Nephron (organoid): ENCODE data around the gene EGFR.

ENCODE experiments used
- H3K27ac Mint-ChIP-seq, 3 experiments: 2 replicates each; pipeline ENCODE4 v1.8.0; 2020; ENCODE audit warnings: mixed read lengths in 3 of 3, mild to moderate bottlenecking in 2 of 3, moderate library complexity in 1 of 3
- H3K27me3 Mint-ChIP-seq: 2 replicates; pipeline ENCODE4 v1.8.0; 2021; ENCODE audit warnings: low read depth, mild to moderate bottlenecking, moderate library complexity, mixed read lengths
- H3K36me3 Mint-ChIP-seq: 2 replicates; pipeline ENCODE4 v1.8.0; 2020; ENCODE audit warnings: low read depth, mixed read lengths
- H3K4me1 Mint-ChIP-seq: 2 replicates; pipeline ENCODE4 v1.8.0; 2020; ENCODE audit warnings: mixed read lengths
- H3K4me3 Mint-ChIP-seq, 3 experiments: 2 replicates each; pipeline ENCODE4 v1.8.0; 2020; ENCODE audit warnings: mild to moderate bottlenecking in 3 of 3, mixed read lengths in 3 of 3, moderate library complexity in 2 of 3
- H3K9me3 Mint-ChIP-seq: 2 replicates; pipeline ENCODE4 v1.8.0; 2020; ENCODE audit warnings: mixed read lengths
- TF ChIP-seq, protein P1 (sequence below), 3 experiments: fragments of 200-600 bp; sonication (generic); IDR thresholded peaks; one replicate each; pipeline ENCODE4 v1.5.0; 2021; ENCODE audit warnings: antibody characterized with exemption in 3 of 3; ENCODE audit not compliant: unreplicated experiment in 3 of 3

Gene EGFR

DNA sequence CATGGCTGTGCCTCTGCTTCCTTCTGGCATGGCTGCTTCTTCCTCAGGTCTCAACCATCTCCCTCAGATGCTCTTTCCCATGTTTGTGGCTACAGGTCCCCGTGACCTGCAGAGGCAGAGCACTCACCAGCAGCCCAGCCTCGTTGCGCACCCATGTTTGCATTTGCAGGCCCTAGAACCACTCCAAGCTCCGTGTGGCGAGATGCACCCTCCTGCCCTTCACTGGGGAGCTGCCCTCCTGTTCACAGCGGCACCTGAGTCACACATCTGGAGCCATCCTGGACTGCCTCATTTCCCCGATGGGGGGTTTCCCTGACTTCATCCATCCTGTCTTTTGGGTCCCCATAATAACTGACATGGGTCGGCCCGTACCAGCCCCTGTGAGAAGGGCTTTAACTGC lies 35.9 kb downstream of the EGFR start:
- TF ChIP-seq, protein P1, sequence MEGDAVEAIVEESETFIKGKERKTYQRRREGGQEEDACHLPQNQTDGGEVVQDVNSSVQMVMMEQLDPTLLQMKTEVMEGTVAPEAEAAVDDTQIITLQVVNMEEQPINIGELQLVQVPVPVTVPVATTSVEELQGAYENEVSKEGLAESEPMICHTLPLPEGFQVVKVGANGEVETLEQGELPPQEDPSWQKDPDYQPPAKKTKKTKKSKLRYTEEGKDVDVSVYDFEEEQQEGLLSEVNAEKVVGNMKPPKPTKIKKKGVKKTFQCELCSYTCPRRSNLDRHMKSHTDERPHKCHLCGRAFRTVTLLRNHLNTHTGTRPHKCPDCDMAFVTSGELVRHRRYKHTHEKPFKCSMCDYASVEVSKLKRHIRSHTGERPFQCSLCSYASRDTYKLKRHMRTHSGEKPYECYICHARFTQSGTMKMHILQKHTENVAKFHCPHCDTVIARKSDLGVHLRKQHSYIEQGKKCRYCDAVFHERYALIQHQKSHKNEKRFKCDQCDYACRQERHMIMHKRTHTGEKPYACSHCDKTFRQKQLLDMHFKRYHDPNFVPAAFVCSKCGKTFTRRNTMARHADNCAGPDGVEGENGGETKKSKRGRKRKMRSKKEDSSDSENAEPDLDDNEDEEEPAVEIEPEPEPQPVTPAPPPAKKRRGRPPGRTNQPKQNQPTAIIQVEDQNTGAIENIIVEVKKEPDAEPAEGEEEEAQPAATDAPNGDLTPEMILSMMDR (IDR thresholded peaks at IDR 0.05; ENCODE audit: unreplicated experiment in 3 of 3): no peak
- Mint-ChIP-seq H3K27ac (peak overlapping the region in 1 of 3 experiments; percentile 9), H3K27me3 (peaks cover 18% of the 10 kb centered on the region), H3K9me3 (no peaks in the 10 kb centered on the region), H3K4me3 (no peak overlapping the region), H3K4me1 (peaks cover 36% of the 10 kb centered on the region), H3K36me3 (no peaks in the 10 kb centered on the region)

DNA sequence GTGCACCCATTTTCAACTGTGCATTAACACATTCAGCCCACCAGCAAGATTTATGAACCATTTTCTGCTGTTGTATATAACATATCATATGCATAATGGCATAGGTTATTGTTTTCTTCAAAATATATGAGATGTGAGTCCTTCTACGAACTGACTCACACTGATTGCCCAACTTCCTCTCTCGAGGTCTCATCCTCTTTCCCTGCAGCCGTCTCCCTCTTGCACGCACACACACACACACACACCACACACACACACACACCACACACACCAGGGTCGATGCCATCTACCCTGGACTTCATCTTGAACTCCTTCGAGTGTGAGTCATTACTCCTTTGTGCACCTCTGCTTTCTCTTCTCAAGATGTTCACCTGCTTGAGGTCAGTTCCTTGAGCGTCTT lies 36.7 kb downstream of the EGFR start:
- Mint-ChIP-seq H3K9me3 (no peaks in the 10 kb centered on the region), H3K27ac (peak overlapping the region in 2 of 3 experiments; percentile 8 to 47), H3K4me1 (peaks cover 36% of the 10 kb centered on the region), H3K4me3 (no peak overlapping the region), H3K27me3 (peaks cover 18% of the 10 kb centered on the region), H3K36me3 (no peaks in the 10 kb centered on the region)
- TF ChIP-seq, protein P1 (IDR thresholded peaks at IDR 0.05; ENCODE audit: unreplicated experiment in 3 of 3): no peak

DNA sequence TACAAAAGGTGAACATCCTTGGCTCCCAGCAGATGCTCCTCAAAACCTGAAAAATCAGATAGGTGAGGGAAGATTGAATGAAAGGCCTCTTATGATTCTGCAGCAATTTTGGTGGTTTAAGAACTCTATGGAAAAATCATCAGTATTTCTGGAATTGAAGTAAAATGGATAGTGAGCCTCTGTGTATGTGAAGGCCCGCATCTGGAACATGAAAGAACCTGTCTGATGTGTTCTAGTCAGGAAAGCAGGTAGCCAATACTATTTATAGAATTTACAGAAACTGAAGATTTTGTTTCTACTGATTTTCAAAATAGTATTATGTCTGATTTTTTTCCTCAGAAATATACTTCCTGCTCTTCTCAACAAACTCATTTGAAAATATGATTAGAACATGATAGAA lies 37.3 kb downstream of the EGFR start:
- H3K27ac Mint-ChIP-seq: peak overlapping the region in 1 of 3 experiments; percentile 8
- H3K4me1 Mint-ChIP-seq: peaks cover 40% of the 10 kb centered on the region
- no peaks in the 10 kb centered on the region for H3K36me3 Mint-ChIP-seq
- TF ChIP-seq, protein P1 (IDR thresholded peaks at IDR 0.05; ENCODE audit: unreplicated experiment in 3 of 3): no peak
- no peaks in the 10 kb centered on the region for H3K9me3 Mint-ChIP-seq
- H3K27me3 Mint-ChIP-seq: peaks cover 18% of the 10 kb centered on the region
- H3K4me3 Mint-ChIP-seq: no peak overlapping the region

GRCh38 chr7:55056577-55057480 lies 38.0 kb downstream of the EGFR start:
- Mint-ChIP-seq H3K36me3 (no peaks in the 10 kb centered on the region), H3K27ac (peak overlapping the region; percentile 16 to 36 (median 28)), H3K4me3 (no peak overlapping the region), H3K4me1 (peaks cover 48% of the 10 kb centered on the region), H3K9me3 (no peaks in the 10 kb centered on the region), H3K27me3 (peaks cover 18% of the 10 kb centered on the region)
- TF ChIP-seq, protein P1 (IDR thresholded peaks at IDR 0.05; ENCODE audit: unreplicated experiment in 3 of 3): no peak

DNA sequence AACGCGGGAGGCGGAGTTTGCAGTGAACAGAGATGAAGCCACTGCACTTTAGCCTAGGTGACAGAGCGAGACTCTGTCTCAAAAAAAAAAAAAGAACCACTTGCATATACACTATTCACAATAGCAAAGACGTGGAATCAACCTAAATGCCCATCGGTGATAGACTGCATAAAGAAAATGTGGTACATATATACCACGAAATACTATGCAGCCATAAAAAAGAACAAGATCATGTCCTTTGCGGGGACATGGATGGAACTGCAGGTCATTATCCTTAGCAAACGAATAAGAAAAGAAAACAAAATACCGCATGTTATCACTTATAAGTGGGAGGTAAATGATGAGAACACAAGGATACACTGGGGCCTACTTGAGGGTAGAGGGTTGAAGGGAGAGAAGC lies 39.5 kb downstream of the EGFR start:
- H3K36me3 Mint-ChIP-seq: no peaks in the 10 kb centered on the region
- peaks cover 62% of the 10 kb centered on the region for H3K4me1 Mint-ChIP-seq
- H3K4me3 Mint-ChIP-seq: no peak overlapping the region
- H3K27me3 Mint-ChIP-seq: peaks cover 18% of the 10 kb centered on the region
- peak overlapping the region; percentile 33 to 88 (median 86) for H3K27ac Mint-ChIP-seq
- H3K9me3 Mint-ChIP-seq: no peaks in the 10 kb centered on the region
- TF ChIP-seq, protein P1 (IDR thresholded peaks at IDR 0.05; ENCODE audit: unreplicated experiment in 3 of 3): no peak

DNA sequence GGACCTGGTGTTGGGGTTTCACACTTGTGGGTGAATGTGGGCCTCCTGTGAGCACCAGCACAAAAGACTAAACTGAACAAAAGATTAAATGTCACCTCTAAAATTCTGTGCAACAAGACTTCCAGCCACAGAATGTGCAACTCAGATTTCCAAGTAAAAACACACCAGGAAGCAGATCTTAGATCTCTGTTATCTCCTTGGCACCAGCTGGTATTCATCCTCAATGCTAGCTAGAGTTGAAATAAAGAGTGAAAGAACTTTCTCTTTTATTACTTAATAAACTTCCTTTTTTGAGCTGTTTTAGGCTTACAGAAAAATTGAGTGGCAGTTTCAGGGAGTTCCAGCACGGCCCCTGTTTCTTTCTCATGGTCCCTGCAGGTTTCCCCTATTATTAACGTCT lies 40.2 kb downstream of the EGFR start:
- Mint-ChIP-seq H3K27me3 (peaks cover 16% of the 10 kb centered on the region), H3K4me3 (no peak overlapping the region), H3K9me3 (no peaks in the 10 kb centered on the region), H3K27ac (peak overlapping the region; percentile 9 to 88 (median 86)), H3K36me3 (no peaks in the 10 kb centered on the region), H3K4me1 (peaks cover 65% of the 10 kb centered on the region)
- TF ChIP-seq, protein P1 (IDR thresholded peaks at IDR 0.05; ENCODE audit: unreplicated experiment in 3 of 3): no peak
